Neural cell (in vitro differentiated cells): Measurements from ENCODE around the gene HDAC10. TPM values are rescaled to one million over a fixed set of nuclear protein-coding genes. Genes with fewer than 3 reads are reported as not detected.

Experiments
- H2AFZ ChIP-seq: fragments of 200-600, 300-800 bp; sonication (generic), shearing (Covaris generic); 2 replicates; pipeline ENCODE4 v1.6.0; 2014; ENCODE audit warnings: low read depth, mild to moderate bottlenecking, antibody characterized with exemption, low read length, moderate library complexity
- H3F3A ChIP-seq: fragments of 200-600 bp; shearing (Covaris generic); 2 replicates; pipeline ENCODE4 v1.6.1; 2016; ENCODE audit warnings: mild to moderate bottlenecking, moderate library complexity, mixed read lengths, antibody characterized with exemption, low read length; ENCODE audit not compliant: insufficient read depth, poor library complexity, severe bottlenecking
- H3K27ac ChIP-seq: fragments of 200-600, 300-800 bp; sonication (generic), shearing (Covaris generic); 2 replicates; pipeline ENCODE4 v1.5.1; 2014; ENCODE audit warnings: mild to moderate bottlenecking, low read length, moderate library complexity
- H3K27me3 ChIP-seq: fragments of 300-800, 200-600 bp; sonication (generic), shearing (Covaris generic); 2 replicates; pipeline ENCODE4 v1.6.0; 2014; ENCODE audit warnings: mild to moderate bottlenecking, low read depth, low read length, moderate library complexity; ENCODE audit not compliant: insufficient read depth
- H3K36me3 ChIP-seq: fragments of 300-800, 200-600 bp; sonication (generic), shearing (Covaris generic); 2 replicates; pipeline ENCODE4 v1.5.1; 2014; ENCODE audit warnings: mild to moderate bottlenecking, antibody characterized with exemption, low read length, moderate library complexity; ENCODE audit not compliant: insufficient read depth
- H3K4me2 ChIP-seq: fragments of 300-800, 200-600 bp; sonication (generic), shearing (Covaris generic); 2 replicates; pipeline ENCODE4 v1.6.0; 2014; ENCODE audit warnings: mild to moderate bottlenecking, low read length
- H3K4me3 ChIP-seq: fragments of 300-800, 200-600 bp; sonication (generic), shearing (Covaris generic); 2 replicates; pipeline ENCODE4 v1.5.1; 2014; ENCODE audit warnings: mild to moderate bottlenecking, low read length, moderate library complexity
- H3K79me2 ChIP-seq: fragments of 200-600 bp; shearing (Covaris generic); replicated peaks from 2 replicates; pipeline ENCODE4 v1.6.0; 2014; ENCODE audit warnings: mild to moderate bottlenecking, low read length, moderate library complexity; ENCODE audit not compliant: insufficient read depth
- H3K9ac ChIP-seq: fragments of 300-800, 200-600 bp; sonication (generic), shearing (Covaris generic); 2 replicates; pipeline ENCODE4 v1.6.1; 2016; ENCODE audit warnings: mild to moderate bottlenecking, low read length, mixed read lengths
- H3K9me2 ChIP-seq: fragments of 200-600 bp; shearing (Covaris generic); 2 replicates; pipeline ENCODE4 v1.6.1; 2016; ENCODE audit warnings: mild to moderate bottlenecking, low read length, mixed read lengths; ENCODE audit not compliant: insufficient read depth
- H3K9me3 ChIP-seq: fragments of 200-600, 300-800 bp; sonication (generic), shearing (Covaris generic); 2 replicates; pipeline ENCODE4 v1.6.1; 2016; ENCODE audit warnings: mild to moderate bottlenecking, mixed run types, low read length, moderate library complexity, mixed read lengths
- H4K20me1 ChIP-seq: fragments of 200-600 bp; shearing (Covaris generic); 2 replicates; pipeline ENCODE4 v1.6.1; 2016; ENCODE audit warnings: mild to moderate bottlenecking, mixed run types; ENCODE audit not compliant: insufficient read depth
- EP300 ChIP-seq: fragments of 450-650 bp; conservative IDR thresholded peaks from 2 replicates; pipeline ENCODE4 v1.6.1; 2014; ENCODE audit warnings: antibody characterized with exemption, mild to moderate bottlenecking, moderate library complexity; ENCODE audit not compliant: poor library complexity, severe bottlenecking
- EZH2 ChIP-seq: fragments of 200-600, 300-800 bp; shearing (Covaris generic), sonication (generic); IDR thresholded peaks from 2 replicates; pipeline ENCODE4 v1.6.1; 2014; ENCODE audit warnings: antibody characterized with exemption, low read length, borderline replicate concordance, mild to moderate bottlenecking; ENCODE audit not compliant: insufficient read depth, poor library complexity, severe bottlenecking
- MXI1 ChIP-seq: fragments of 450-650 bp; conservative IDR thresholded peaks from 2 replicates; pipeline ENCODE4 v1.6.1; 2014; ENCODE audit warnings: antibody characterized with exemption, mild to moderate bottlenecking; ENCODE audit not compliant: poor library complexity, severe bottlenecking
- POLR2AphosphoS5 ChIP-seq: IDR thresholded peaks from 2 replicates; pipeline ENCODE4 v1.6.1; 2012
- RAD21 ChIP-seq: fragments of 450-650 bp; conservative IDR thresholded peaks from 2 replicates; pipeline ENCODE4 v1.6.1; 2014; ENCODE audit warnings: antibody characterized with exemption, mild to moderate bottlenecking, moderate library complexity
- SMC3 ChIP-seq: fragments of 450-650 bp; conservative IDR thresholded peaks from 2 replicates; pipeline ENCODE4 v1.6.1; 2014; ENCODE audit warnings: antibody characterized with exemption, mild to moderate bottlenecking, moderate library complexity; ENCODE audit not compliant: poor library complexity
- TAF1 ChIP-seq: IDR thresholded peaks from 2 replicates; pipeline ENCODE4 v1.6.1; 2012; ENCODE audit warnings: low read depth
- polyA plus RNA-seq: library from polyadenylated mRNA; depleted of rRNA; stranded (reverse); fragments of >200 nt; gene quantifications from 2 replicates; pipeline ENCODE4 v1.2.3, GENCODE V29; 2014
- TF ChIP-seq, protein P1 (sequence below): fragments of 450-650 bp; IDR thresholded peaks from 2 replicates; pipeline ENCODE4 v1.5.1; 2014; ENCODE audit warnings: antibody characterized with exemption, mild to moderate bottlenecking, moderate library complexity; ENCODE audit not compliant: poor library complexity, severe bottlenecking
- TF ChIP-seq, protein P2 (sequence below): IDR thresholded peaks from 2 replicates; pipeline ENCODE4 v1.6.1; 2012; ENCODE audit warnings: borderline replicate concordance

HDAC10 gene
- polyA plus RNA-seq, 1 donor from 2014 or later = 39.1 TPM

DNA sequence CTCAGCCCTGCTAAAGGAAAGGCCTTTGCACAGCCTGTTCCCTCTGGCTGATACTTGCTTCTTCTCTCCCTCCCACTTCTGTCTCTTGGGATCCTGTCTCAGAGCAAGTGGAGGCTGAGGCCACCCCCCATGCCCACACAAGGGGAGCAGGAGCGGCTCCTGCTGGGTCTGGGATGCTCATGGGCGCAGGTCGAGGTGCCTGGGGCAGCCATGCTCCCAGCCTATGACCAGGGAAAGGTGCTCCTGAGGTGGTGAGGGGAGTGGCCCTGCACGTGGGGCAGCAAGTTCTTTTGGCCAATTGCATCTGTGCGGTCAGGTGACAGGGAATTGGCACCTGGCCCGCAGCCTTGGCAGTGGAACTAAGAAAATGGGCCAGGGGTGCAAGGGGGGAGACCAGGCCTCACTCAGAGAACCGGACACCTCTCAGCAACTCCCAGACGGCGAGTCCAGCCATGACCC is 17.6 kb upstream of the HDAC10 start:
- H3F3A ChIP-seq = no peaks in the 10 kb centered on the region
- no peak overlapping the region for H3K4me2 ChIP-seq

DNA sequence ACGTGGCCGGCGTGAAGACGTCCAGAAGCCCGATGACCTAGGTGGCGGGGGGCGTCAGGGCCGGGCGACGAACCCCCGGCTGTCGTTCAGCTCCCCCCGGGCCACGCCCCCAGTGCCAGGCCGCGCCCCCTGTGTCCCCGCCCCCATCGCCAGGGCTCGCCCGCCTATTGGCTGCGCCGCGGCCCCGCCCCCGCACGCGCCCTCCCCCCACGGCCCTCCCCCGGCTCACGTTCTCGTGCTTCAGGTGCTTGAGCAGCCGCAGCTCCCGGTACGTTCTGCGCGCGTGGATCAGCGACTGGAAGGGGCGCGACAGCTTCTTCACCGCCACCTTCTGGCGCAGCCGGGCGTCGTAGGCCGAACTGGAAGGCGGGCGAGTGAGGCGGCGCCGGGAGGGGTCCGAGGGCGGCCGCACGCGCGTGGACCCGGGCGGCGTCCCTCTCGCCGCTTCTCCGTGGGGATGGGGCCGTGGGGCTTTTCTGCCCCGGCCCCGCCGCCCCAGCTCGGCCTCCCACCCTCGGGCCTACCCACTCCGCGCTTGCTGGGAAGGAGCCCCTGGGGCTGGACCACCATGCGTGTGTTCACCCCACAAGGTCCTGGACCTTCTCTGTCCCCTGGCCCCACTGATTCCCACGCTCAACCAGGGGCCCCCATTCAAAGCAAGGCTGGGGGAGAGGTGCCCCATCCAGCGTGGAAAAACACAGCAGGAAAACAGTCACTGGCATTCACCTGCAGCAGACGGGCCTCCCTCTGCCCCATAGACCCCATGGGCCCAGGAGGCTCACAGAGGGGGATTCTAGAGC is 16.7 kb upstream of the HDAC10 start:
- Histone ChIP-seq H3K9ac (no peak overlapping the region), H3K36me3 (no peaks in the 10 kb centered on the region), H3K4me3 (no peak overlapping the region), H4K20me1 (no peaks in the 10 kb centered on the region), H3K9me3 (no peaks in the 10 kb centered on the region), H3K4me2 (no peak overlapping the region), H3K27me3 (no peaks in the 10 kb centered on the region), H3K27ac (no peak overlapping the region), H2AFZ (no peak overlapping the region), H3K9me2 (no peaks in the 10 kb centered on the region), H3K79me2 (no peaks in the 10 kb centered on the region), H3F3A (no peaks in the 10 kb centered on the region)
- TF ChIP-seq MXI1 = no peak
- no peak for TF ChIP-seq SMC3
- no peak for TF ChIP-seq RAD21
- TF ChIP-seq, protein P1, sequence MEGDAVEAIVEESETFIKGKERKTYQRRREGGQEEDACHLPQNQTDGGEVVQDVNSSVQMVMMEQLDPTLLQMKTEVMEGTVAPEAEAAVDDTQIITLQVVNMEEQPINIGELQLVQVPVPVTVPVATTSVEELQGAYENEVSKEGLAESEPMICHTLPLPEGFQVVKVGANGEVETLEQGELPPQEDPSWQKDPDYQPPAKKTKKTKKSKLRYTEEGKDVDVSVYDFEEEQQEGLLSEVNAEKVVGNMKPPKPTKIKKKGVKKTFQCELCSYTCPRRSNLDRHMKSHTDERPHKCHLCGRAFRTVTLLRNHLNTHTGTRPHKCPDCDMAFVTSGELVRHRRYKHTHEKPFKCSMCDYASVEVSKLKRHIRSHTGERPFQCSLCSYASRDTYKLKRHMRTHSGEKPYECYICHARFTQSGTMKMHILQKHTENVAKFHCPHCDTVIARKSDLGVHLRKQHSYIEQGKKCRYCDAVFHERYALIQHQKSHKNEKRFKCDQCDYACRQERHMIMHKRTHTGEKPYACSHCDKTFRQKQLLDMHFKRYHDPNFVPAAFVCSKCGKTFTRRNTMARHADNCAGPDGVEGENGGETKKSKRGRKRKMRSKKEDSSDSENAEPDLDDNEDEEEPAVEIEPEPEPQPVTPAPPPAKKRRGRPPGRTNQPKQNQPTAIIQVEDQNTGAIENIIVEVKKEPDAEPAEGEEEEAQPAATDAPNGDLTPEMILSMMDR = no peak
- no peak for TF ChIP-seq POLR2AphosphoS5
- no peak for TF ChIP-seq EP300
- TF ChIP-seq, protein P2, sequence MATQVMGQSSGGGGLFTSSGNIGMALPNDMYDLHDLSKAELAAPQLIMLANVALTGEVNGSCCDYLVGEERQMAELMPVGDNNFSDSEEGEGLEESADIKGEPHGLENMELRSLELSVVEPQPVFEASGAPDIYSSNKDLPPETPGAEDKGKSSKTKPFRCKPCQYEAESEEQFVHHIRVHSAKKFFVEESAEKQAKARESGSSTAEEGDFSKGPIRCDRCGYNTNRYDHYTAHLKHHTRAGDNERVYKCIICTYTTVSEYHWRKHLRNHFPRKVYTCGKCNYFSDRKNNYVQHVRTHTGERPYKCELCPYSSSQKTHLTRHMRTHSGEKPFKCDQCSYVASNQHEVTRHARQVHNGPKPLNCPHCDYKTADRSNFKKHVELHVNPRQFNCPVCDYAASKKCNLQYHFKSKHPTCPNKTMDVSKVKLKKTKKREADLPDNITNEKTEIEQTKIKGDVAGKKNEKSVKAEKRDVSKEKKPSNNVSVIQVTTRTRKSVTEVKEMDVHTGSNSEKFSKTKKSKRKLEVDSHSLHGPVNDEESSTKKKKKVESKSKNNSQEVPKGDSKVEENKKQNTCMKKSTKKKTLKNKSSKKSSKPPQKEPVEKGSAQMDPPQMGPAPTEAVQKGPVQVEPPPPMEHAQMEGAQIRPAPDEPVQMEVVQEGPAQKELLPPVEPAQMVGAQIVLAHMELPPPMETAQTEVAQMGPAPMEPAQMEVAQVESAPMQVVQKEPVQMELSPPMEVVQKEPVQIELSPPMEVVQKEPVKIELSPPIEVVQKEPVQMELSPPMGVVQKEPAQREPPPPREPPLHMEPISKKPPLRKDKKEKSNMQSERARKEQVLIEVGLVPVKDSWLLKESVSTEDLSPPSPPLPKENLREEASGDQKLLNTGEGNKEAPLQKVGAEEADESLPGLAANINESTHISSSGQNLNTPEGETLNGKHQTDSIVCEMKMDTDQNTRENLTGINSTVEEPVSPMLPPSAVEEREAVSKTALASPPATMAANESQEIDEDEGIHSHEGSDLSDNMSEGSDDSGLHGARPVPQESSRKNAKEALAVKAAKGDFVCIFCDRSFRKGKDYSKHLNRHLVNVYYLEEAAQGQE = no peak
- no peak for TF ChIP-seq EZH2
- TF ChIP-seq TAF1 = no peak

More for the DNA sequence above, 17.6 kb upstream of the HDAC10 start:
- Histone ChIP-seq H3K27ac (no peak overlapping the region), H3K27me3 (no peaks in the 10 kb centered on the region), H3K4me3 (no peak overlapping the region), H3K79me2 (no peaks in the 10 kb centered on the region), H3K9ac (no peak overlapping the region), H4K20me1 (no peaks in the 10 kb centered on the region), H3K9me3 (no peaks in the 10 kb centered on the region), H2AFZ (no peak overlapping the region), H3K36me3 (no peaks in the 10 kb centered on the region), H3K9me2 (no peaks in the 10 kb centered on the region)
- no peak for TF ChIP-seq RAD21
- TF ChIP-seq, protein P1 = no peak
- TF ChIP-seq TAF1 = no peak
- no peak for TF ChIP-seq EZH2
- TF ChIP-seq SMC3 = no peak
- TF ChIP-seq MXI1 = no peak
- TF ChIP-seq POLR2AphosphoS5 = no peak
- TF ChIP-seq, protein P2 = no peak
- no peak for TF ChIP-seq EP300
